ENCODE measurements around the gene PTGR3.

PTGR3 gene

GRCh38 chr18:75214766-75215510 is 6.0 kb upstream of the PTGR3 start (continued):
- TF ChIP-seq ZBTB6 (tag by site-specific recombination; IDR thresholded peaks at IDR 0.05) = no peak
- no peak for TF ChIP-seq RBAK (tag by site-specific recombination; IDR thresholded peaks at IDR 0.05)
- TF ChIP-seq ZNF449 (tag by site-specific recombination; IDR thresholded peaks at IDR 0.05) = no peak
- no peak for TF ChIP-seq AEBP2 (tag by site-specific recombination; IDR thresholded peaks at IDR 0.05; ENCODE audit: borderline replicate concordance)

- CTCF ChIA-PET = interaction anchor here (0.9 kb wide), 1 partner anchor 11 kb away, joined by 3 read pairs; no protein-coding TSS in a partner anchor
- Histone ChIP-seq H3K4me1 (ENCODE audit: control insufficient read depth, insufficient read depth, low read length) (peaks cover 61% of the 10 kb centered on the region), H3K9me3 (ENCODE audit: control insufficient read depth, insufficient read depth, low read depth, low read length) (no peaks in the 10 kb centered on the region), H3K4me3 (ENCODE audit: low read depth, low read length) (no peak overlapping the region), H3K36me3 (ENCODE audit: control insufficient read depth in 2 of 2, insufficient read depth in 1 of 2, low read length in 2 of 2) (no peaks in the 10 kb centered on the region), H3K27ac (ENCODE audit: extremely low read depth, low read depth, low read length) (no peak overlapping the region; the same call in 1 of the 2 replicates)
- POLR2A ChIA-PET = no interaction called here
- no peak for TF ChIP-seq ZNF624 (tag by site-specific recombination; IDR thresholded peaks at IDR 0.05)
- TF ChIP-seq KLF17 (tag by site-specific recombination; IDR thresholded peaks at IDR 0.05) = no peak
- no peak for TF ChIP-seq ZNF366 (tag by site-specific recombination; conservative IDR thresholded peaks at IDR 0.05)
- no peak for TF ChIP-seq ZNF529 (tag by site-specific recombination; IDR thresholded peaks at IDR 0.05; ENCODE audit: insufficient replicate concordance)
- no peak for TF ChIP-seq ZNF221 (tag by site-specific recombination; IDR thresholded peaks at IDR 0.05; ENCODE audit: borderline replicate concordance)
- TF ChIP-seq PRDM6 (tag by site-specific recombination; IDR thresholded peaks at IDR 0.05) = no peak
- no peak for TF ChIP-seq BCL11A (tag by site-specific recombination; IDR thresholded peaks at IDR 0.05; ENCODE audit: low read depth)
- TF ChIP-seq SP7 (tag by site-specific recombination; IDR thresholded peaks at IDR 0.05) = no peak
- no peak for TF ChIP-seq MYNN (tag by site-specific recombination; IDR thresholded peaks at IDR 0.05; ENCODE audit: borderline replicate concordance)
- no peak for TF ChIP-seq TSHZ1 (tag by site-specific recombination; IDR thresholded peaks at IDR 0.05; ENCODE audit: borderline replicate concordance)
- TF ChIP-seq GFI1B (tag by site-specific recombination; IDR thresholded peaks at IDR 0.05) = no peak
- TF ChIP-seq ZNF362 (tag by site-specific recombination; IDR thresholded peaks at IDR 0.05) = no peak
- TF ChIP-seq ZNF701 (tag by site-specific recombination; IDR thresholded peaks at IDR 0.05) = no peak
- no peak for TF ChIP-seq ZNF513 (tag by site-specific recombination; IDR thresholded peaks at IDR 0.05)
- no peak for TF ChIP-seq KLF1 (tag by site-specific recombination; IDR thresholded peaks at IDR 0.05)
- no peak for TF ChIP-seq ZFP41 (tag by site-specific recombination; IDR thresholded peaks at IDR 0.05; ENCODE audit: borderline replicate concordance)
Observed at GRCh38 chr18:75214332-75214690, 5.4 kb upstream of the PTGR3 start.
